Measurements from ENCODE around the gene TH.

- TF ChIP-seq CTCF (IDR thresholded peaks at IDR 0.05) (no peak), TCF7L2 (IDR thresholded peaks at IDR 0.05; ENCODE audit: low read depth, low read length) (no peak), POLR2AphosphoS5 (IDR thresholded peaks at IDR 0.05; ENCODE audit: low read depth, low read length) (no peak), SIN3A (IDR thresholded peaks at IDR 0.05; ENCODE audit: borderline replicate concordance, insufficient read depth, low read depth, low read length) (no peak), REST (IDR thresholded peaks at IDR 0.05; ENCODE audit: insufficient read depth in 1 of 2, low read depth in 2 of 2, low read length in 1 of 2) (no peak)
Measured at GRCh38 chr11:2159536-2160413, 11.8 kb downstream of the TH start.

All from Panc1 (cell line).